Measurements from ENCODE around the gene CCZ1B. TPM values are rescaled to one million over a fixed set of nuclear protein-coding genes. Genes with fewer than 3 reads are reported as not detected.

CCZ1B gene
- total RNA-seq, 1 experiment from 2014 or later, result 40.3 TPM

Other genes starting within 250 kb of the CCZ1B start
- gene ZDHHC4, start 248.8 kb downstream of the CCZ1B start, total RNA-seq (2014; rRNA removed; shearing (Covaris generic)), result 54.8 and 63.2 TPM in 2 replicates
- gene INTS15, start 236.3 kb downstream of the CCZ1B start, total RNA-seq (2014; rRNA removed; shearing (Covaris generic)), result 24.7 and 30.7 TPM in 2 replicates
- 6.4 and 6.5 TPM in 2 replicates for gene ZNF853, start 210.7 kb downstream of the CCZ1B start, total RNA-seq (2014; rRNA removed; shearing (Covaris generic))
- 7.6 and 10.0 TPM in 2 replicates for gene ZNF316, start 189.0 kb downstream of the CCZ1B start, total RNA-seq (2014; rRNA removed; shearing (Covaris generic))
- 13.8 and 16.7 TPM in 2 replicates for gene ZNF12, start 119.3 kb downstream of the CCZ1B start, total RNA-seq (2014; rRNA removed; shearing (Covaris generic))
- gene RSPH10B2, start 72.2 kb downstream of the CCZ1B start, total RNA-seq (2014; rRNA removed; shearing (Covaris generic)), result 0.31 and 0.37 TPM in 2 replicates

Measured in H7 (cell line).